Glutamatergic neuron (in vitro differentiated cells): ENCODE data around the gene LOXL3. TPM values are rescaled to one million over a fixed set of nuclear protein-coding genes. Genes with fewer than 3 reads are reported as not detected.

Experiments
- DNase-seq: peaks from one replicate; pipeline ENCODE4 v3.0.0; 2022
- H3K27ac Mint-ChIP-seq: one replicate; pipeline ENCODE4 v1.8.0; 2020; ENCODE audit warnings: mild to moderate bottlenecking, mixed read lengths, inconsistent platforms; ENCODE audit not compliant: unreplicated experiment
- H3K27me3 Mint-ChIP-seq: one replicate; pipeline ENCODE4 v1.8.0; 2020; ENCODE audit warnings: mild to moderate bottlenecking, moderate library complexity, mixed read lengths, inconsistent platforms; ENCODE audit not compliant: unreplicated experiment
- H3K36me3 Mint-ChIP-seq: one replicate; pipeline ENCODE4 v1.8.0; 2020; ENCODE audit warnings: mild to moderate bottlenecking, mixed read lengths, inconsistent platforms; ENCODE audit not compliant: unreplicated experiment
- H3K4me1 Mint-ChIP-seq: one replicate; pipeline ENCODE4 v1.8.0; 2020; ENCODE audit warnings: mild to moderate bottlenecking, low read depth, mixed read lengths, inconsistent platforms; ENCODE audit not compliant: unreplicated experiment
- H3K4me3 Mint-ChIP-seq: one replicate; pipeline ENCODE4 v1.8.0; 2020; ENCODE audit warnings: mild to moderate bottlenecking, mixed read lengths, inconsistent platforms; ENCODE audit not compliant: unreplicated experiment
- H3K9me3 Mint-ChIP-seq: one replicate; pipeline ENCODE4 v1.8.0; 2020; ENCODE audit warnings: mild to moderate bottlenecking, moderate library complexity, mixed read lengths, inconsistent platforms; ENCODE audit not compliant: unreplicated experiment
- CTCF ChIP-seq: fragments of 200-600 bp; sonication (generic); IDR thresholded peaks from one replicate; pipeline ENCODE4 v1.5.0; 2021; ENCODE audit not compliant: partially characterized antibody, unreplicated experiment
- total RNA-seq: library from RNA; stranded (reverse); fragmentation: NEBNext Ultra II Directional; extraction: Animal tissue kit (Norgen Biotek cat#: 25700); gene quantifications from one replicate; pipeline ENCODE4 v1.2.1, GENCODE V29; 2021; ENCODE audit not compliant: unreplicated experiment

Gene LOXL3
- total RNA-seq, 1 donor from 2014 or later: 64.2 TPM

- TF ChIP-seq CTCF: no peak
- Mint-ChIP-seq H3K4me3 (no peak overlapping the region), H3K27ac (no peak overlapping the region), H3K36me3 (peaks cover 8% of the 10 kb centered on the region), H3K9me3 (peaks cover 2% of the 10 kb centered on the region), H3K27me3 (peaks cover 9% of the 10 kb centered on the region), H3K4me1 (peaks cover 4% of the 10 kb centered on the region)
- no peak for DNase-seq
These were observed 60.2 kb downstream of the LOXL3 start for GRCh38 chr2:74493546-74493945.

GRCh38 chr2:74491648-74492544 lies 61.8 kb downstream of the LOXL3 start:
- Mint-ChIP-seq H3K27ac (no peak overlapping the region), H3K27me3 (peaks cover 2% of the 10 kb centered on the region), H3K36me3 (peaks cover 8% of the 10 kb centered on the region), H3K4me1 (no peaks in the 10 kb centered on the region), H3K4me3 (no peak overlapping the region), H3K9me3 (peaks cover 2% of the 10 kb centered on the region)
- TF ChIP-seq CTCF: no peak
- DNase-seq: no peak

GRCh38 chr2:74489906-74490305 lies 63.8 kb downstream of the LOXL3 start:
- no peak overlapping the region for H3K4me3 Mint-ChIP-seq
- no peaks in the 10 kb centered on the region for H3K4me1 Mint-ChIP-seq
- peaks cover 5% of the 10 kb centered on the region for H3K27me3 Mint-ChIP-seq
- H3K27ac Mint-ChIP-seq: no peak overlapping the region
- DNase-seq: no peak
- peaks cover 2% of the 10 kb centered on the region for H3K9me3 Mint-ChIP-seq
- no peaks in the 10 kb centered on the region for H3K36me3 Mint-ChIP-seq
- no peak for TF ChIP-seq CTCF

GRCh38 chr2:74488643-74489481 lies 64.9 kb downstream of the LOXL3 start:
- DNase-seq: no peak
- H3K4me1 Mint-ChIP-seq: no peaks in the 10 kb centered on the region
- peaks cover 5% of the 10 kb centered on the region for H3K27me3 Mint-ChIP-seq
- no peaks in the 10 kb centered on the region for H3K36me3 Mint-ChIP-seq
- no peak for TF ChIP-seq CTCF
- peak overlapping the region; percentile 53 for H3K4me3 Mint-ChIP-seq
- peaks cover 1% of the 10 kb centered on the region for H3K9me3 Mint-ChIP-seq
- no peak overlapping the region for H3K27ac Mint-ChIP-seq
